Neutrophil (primary cell): ENCODE measurements around the gene AIFM1.

Source experiments
- H3K27ac ChIP-seq: fragments of 200-600 bp; sonication (generic); 2 replicates; pipeline ENCODE4 v1.5.1; 2016; ENCODE audit warnings: mild to moderate bottlenecking, moderate library complexity
- H3K27me3 ChIP-seq: fragments of 200-600 bp; sonication (generic); 2 replicates; pipeline ENCODE4 v1.6.0; 2016; ENCODE audit warnings: mild to moderate bottlenecking
- H3K36me3 ChIP-seq: fragments of 200-600 bp; sonication (generic); 2 replicates; pipeline ENCODE4 v1.5.1; 2017
- H3K4me1 ChIP-seq, 2 experiments: fragments of 200-600 bp in 1 of 2; sonication (generic) in 1 of 2; 1 replicate in 1 of 2; 2 replicates in 1 of 2; pipeline versions ENCODE4 v1.5.1 to v1.6.1; 2013 to 2016; ENCODE audit warnings: low read depth in 1 of 2, low read length in 1 of 2, mild to moderate bottlenecking in 1 of 2, moderate library complexity in 1 of 2; ENCODE audit not compliant: control insufficient read depth in 1 of 2, insufficient read depth in 1 of 2
- H3K4me3 ChIP-seq, 2 experiments: fragments of 200-600 bp in 1 of 2; sonication (generic) in 1 of 2; 1 replicate in 1 of 2; 2 replicates in 1 of 2; pipeline ENCODE4 v1.5.1; 2013 to 2016; ENCODE audit warnings: low read depth in 1 of 2, low read length in 1 of 2, mild to moderate bottlenecking in 1 of 2, moderate library complexity in 1 of 2
- H3K9me3 ChIP-seq: fragments of 200-600 bp; sonication (generic); 2 replicates; pipeline ENCODE4 v1.5.1; 2016
- CTCF ChIP-seq: fragments of 200-600 bp; sonication (generic); IDR thresholded peaks from 2 replicates; pipeline ENCODE4 v1.5.1; 2016; ENCODE audit warnings: antibody characterized with exemption

Gene AIFM1

GRCh38 chrX:130179579-130180215 lies 14.1 kb upstream of the AIFM1 start:
- no peaks in the 10 kb centered on the region for H3K27me3 ChIP-seq
- no peaks in the 10 kb centered on the region for H3K36me3 ChIP-seq
- H3K4me1 ChIP-seq, result peaks cover 0 to 3% of the 10 kb centered on the region in 2 experiments
- TF ChIP-seq CTCF, result no peak
- no peak overlapping the region for H3K27ac ChIP-seq
- H3K4me3 ChIP-seq, result no peak overlapping the region
- no peaks in the 10 kb centered on the region for H3K9me3 ChIP-seq

- no peak for TF ChIP-seq CTCF
- Histone ChIP-seq H3K4me1 (peaks cover 3 to 8% of the 10 kb centered on the region in 2 experiments), H3K27ac (no peak overlapping the region), H3K4me3 (no peak overlapping the region), H3K9me3 (no peaks in the 10 kb centered on the region), H3K27me3 (no peaks in the 10 kb centered on the region), H3K36me3 (no peaks in the 10 kb centered on the region)
Measured at GRCh38 chrX:130179170-130179569, 13.5 kb upstream of the AIFM1 start.

- H3K27ac ChIP-seq, result no peak overlapping the region
- H3K27me3 ChIP-seq, result no peaks in the 10 kb centered on the region
- no peaks in the 10 kb centered on the region for H3K9me3 ChIP-seq
- peaks cover 21 to 30% of the 10 kb centered on the region in 2 experiments for H3K4me1 ChIP-seq
- no peak for TF ChIP-seq CTCF
- H3K4me3 ChIP-seq, result no peak overlapping the region
- H3K36me3 ChIP-seq, result no peaks in the 10 kb centered on the region
Measured at GRCh38 chrX:130176942-130177341, 11.3 kb upstream of the AIFM1 start.

- Histone ChIP-seq H3K4me3 (no peak overlapping the region), H3K9me3 (no peaks in the 10 kb centered on the region), H3K27ac (no peak overlapping the region), H3K36me3 (no peaks in the 10 kb centered on the region), H3K27me3 (no peaks in the 10 kb centered on the region), H3K4me1 (peaks cover 21 to 32% of the 10 kb centered on the region in 2 experiments)
- TF ChIP-seq CTCF, result no peak
Measured at GRCh38 chrX:130176354-130176776, 10.7 kb upstream of the AIFM1 start.

GRCh38 chrX:130174937-130175336 lies 9.3 kb upstream of the AIFM1 start:
- H3K36me3 ChIP-seq, result no peaks in the 10 kb centered on the region
- H3K4me3 ChIP-seq, result no peak overlapping the region
- H3K27me3 ChIP-seq, result no peaks in the 10 kb centered on the region
- no peaks in the 10 kb centered on the region for H3K9me3 ChIP-seq
- H3K27ac ChIP-seq, result peak overlapping the region; percentile 89
- H3K4me1 ChIP-seq, result peaks cover 21 to 35% of the 10 kb centered on the region in 2 experiments
- no peak for TF ChIP-seq CTCF
